HG03469 (cell line): Measurements from ENCODE around the gene MCTS1.
A peak's percentile ranks its signal among the peaks of the same experiment; 100 is the strongest.
"Not testable (repeated sequence)": the region's sequence is repeated elsewhere in the genome, so short reads cannot be mapped to it uniquely, and the experiment has no call there.

ENCODE experiments used
- ATAC-seq: cut with Tn5 transposase; IDR thresholded peaks from one replicate; pipeline ENCODE4 v1.9.1; 2021; ENCODE audit warnings: mild to moderate bottlenecking, moderate library complexity, moderate number of reproducible peaks; ENCODE audit not compliant: unreplicated experiment

MCTS1 gene

DNA sequence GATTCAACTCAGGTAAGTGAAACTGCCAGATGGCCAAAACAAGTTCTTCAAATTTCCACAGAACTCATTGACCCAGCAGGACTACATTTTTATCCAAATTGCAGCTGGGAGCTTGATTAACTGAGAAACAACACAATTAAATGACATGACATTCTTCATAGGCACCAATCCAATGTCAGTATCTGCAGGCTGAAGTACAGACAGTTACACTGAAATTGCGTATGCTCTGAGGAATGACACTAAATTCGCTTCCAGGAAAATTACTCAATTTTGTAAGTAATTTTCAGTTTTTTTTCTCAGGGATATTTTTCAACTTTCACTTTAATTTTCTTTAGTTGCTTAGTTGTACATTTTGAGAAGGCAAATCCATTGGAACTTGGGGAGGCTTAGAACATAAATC, 21.5 kb downstream of the MCTS1 start:
- ATAC-seq: no peak

DNA sequence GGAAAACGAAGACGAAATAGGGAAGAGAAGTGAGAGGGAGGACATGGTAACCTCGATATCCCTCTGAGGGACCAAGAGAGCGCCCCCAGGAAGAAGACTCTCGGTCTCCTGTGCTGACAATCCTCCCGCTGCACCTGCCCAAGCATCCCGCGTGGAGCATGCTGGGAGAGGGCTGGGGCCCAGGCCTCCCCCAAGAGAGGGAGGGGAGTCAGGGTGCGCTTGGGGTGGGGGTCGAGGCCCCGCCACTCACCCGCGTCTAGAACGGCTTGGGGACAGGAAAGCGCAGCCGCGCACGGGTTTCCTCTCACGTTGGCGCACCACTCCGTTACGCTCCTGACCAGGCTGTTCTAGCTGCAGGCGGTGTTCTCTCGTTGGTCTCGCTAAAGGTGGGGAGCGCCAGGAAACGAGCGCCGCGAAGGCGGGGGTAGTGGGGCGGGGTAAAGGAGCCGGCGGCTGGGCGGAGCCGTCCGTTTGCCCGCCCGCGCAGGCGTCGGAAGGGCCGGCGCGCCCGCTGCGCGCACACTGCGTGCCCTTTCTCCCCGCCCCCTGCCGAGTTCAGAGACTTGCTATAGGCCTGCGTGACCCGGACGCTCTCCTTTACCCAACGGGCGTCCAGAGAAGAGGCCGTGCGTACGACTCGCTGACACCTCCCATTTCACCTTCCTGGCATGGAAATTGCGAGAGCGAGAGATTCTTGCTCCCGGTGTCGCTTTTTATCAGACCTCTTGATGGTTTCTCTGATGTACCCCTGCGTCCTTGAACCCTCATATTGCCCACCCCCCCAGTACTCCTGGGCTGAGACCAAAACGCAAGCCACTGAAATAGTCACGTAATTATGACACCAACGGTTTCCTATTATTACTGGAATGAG, 26.0 kb downstream of the MCTS1 start, which contains the start of gene C1GALT1C1:
Gene C1GALT1C1 (minus strand): TSS at position 388 of the 871 bp plus-strand sequence. CDS start 2,888 bp downstream, outside the sequence.
- ATAC-seq: peak; percentile 92

DNA sequence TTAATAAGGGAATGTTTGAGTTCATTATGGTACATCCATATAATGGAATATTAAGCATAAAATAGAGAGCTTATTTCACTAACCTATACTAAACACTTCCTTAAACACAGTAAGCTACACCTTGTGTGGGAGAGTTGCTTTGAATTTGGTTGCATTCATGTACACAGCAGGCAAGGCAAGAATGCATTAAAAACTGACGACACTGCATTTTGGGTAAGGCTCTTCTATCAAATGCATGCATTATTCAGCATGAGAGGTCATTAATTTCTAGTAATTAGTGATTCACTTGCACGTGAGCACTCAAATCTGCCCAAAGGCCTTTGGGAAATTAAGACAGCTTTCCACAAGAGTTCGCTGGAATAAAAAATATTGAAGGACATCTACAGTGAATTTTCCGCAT, 34.7 kb downstream of the MCTS1 start:
- no peak for ATAC-seq

DNA sequence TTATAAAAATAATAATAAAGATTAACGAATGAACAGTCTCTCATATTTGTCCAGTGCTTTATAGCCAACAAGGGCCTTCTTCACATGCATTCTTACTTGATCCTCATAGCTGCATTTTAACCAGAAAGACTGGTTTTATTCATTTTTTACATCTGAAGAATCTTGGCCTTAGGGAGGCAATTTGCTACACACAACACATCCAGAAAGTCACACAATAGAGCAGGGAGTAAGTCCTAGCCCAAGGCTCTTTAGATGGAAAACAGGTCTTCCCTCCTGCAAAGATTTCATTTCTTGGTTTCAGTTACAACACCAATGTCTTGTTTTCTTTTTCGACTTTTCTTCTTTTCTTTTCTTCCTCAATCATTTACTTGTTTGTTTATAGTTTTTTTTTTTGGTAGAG, 39.0 kb downstream of the MCTS1 start:
- no peak for ATAC-seq

DNA sequence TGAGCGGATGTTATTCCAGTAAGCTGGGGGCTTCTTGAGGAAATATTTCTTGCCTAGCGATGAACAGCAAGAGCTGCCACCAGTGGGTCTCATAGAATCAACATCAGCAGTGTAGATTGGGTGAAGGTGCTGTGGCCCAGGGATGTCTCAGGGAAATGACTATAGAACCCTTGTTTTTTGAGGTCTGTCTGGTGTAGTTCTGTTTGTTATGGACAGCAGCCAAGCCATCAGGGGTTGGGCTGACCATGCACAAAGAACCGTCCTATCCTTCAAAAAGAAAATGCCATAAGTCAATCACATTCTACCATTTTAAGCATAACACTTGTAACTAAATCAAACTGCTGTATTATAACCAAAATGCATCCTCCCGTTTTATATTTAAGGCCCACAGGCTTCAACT, 43.2 kb downstream of the MCTS1 start:
- no peak for ATAC-seq

DNA sequence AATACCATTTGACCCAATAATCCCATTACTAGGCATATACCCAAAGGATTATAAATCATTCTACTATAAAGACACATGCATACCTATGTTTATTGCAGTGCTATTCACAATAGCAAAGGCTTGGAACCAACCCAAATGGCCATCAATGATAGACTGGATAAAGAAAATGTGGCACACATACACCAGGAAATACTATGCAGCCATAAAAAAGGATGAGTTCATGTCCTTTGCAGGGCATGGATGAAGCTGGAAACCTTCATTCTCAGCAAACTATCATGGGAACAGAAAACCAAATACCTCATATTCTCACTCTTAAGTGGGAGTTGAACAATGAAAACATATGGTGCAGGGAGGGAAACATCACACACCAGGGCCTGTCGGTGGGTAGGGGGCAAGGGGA, 48.4 kb downstream of the MCTS1 start:
- ATAC-seq: not testable (repeated sequence)

DNA sequence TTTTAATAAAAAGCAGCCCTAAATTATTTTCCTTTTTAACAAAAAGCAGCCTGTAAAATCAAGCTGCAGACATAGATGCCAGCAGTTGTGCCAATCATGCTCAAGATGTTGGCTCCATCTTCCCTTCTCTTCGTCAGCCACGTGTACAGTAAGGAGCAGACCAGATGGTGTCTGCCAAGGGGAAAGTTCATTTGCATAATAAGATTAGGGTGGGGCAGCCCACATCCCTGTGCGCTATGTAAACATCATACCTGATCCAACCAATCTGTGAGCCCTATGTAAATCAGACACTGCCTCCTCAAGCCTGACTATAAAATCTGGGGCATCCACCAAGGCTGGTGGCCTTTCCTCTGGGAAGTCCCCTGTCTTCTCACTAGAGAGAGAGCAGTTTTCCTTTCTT, 49.1 kb downstream of the MCTS1 start:
- no peak for ATAC-seq

DNA sequence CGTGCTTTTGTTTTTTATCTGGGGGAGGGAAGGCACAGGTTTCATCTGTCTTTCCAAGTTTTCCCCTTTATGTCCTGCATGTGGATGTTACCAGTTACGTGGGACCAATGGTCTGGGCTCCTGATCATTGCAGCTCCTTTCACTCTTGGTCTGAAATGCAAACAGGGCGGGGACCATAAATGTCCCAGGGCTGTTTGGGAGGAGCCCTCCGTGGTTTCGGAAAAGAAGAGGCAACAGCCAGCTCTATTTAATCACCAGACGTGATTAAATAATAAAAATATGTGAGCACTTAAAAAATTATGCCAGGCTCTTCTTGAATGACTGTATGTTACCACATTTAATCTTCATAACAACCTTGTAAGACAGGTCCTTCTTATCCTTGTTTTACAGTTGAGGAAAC, 56.7 kb downstream of the MCTS1 start:
- ATAC-seq: no peak
